K562 (cell line): ENCODE measurements around the gene TSPOAP1. TPM values are rescaled to one million over a fixed set of nuclear protein-coding genes. Genes with fewer than 3 reads are reported as not detected.

Source experiments
- AFF1 ChIP-seq, 2 experiments: fragments of 450-650 bp; IDR thresholded peaks; 2 replicates each; pipeline ENCODE4 v1.6.1; 2018; ENCODE audit warnings: mild to moderate bottlenecking in 2 of 2, low read depth in 1 of 2; ENCODE audit not compliant: partially characterized antibody in 2 of 2
- ARID1B ChIP-seq: fragments of 450-650 bp; IDR thresholded peaks from 2 replicates; pipeline ENCODE4 v1.6.1; 2016; ENCODE audit warnings: antibody characterized with exemption, mild to moderate bottlenecking, inconsistent platforms
- FOXJ2 ChIP-seq: fragments of 200-800 bp; sonication (Bioruptor generic); IDR thresholded peaks from 2 replicates; pipeline ENCODE4 v1.6.1; 2016; ENCODE audit warnings: missing genetic modification characterization, missing compliant biosample characterization
- HNRNPL ChIP-seq: fragments of 200-400 bp; formaldehyde crosslinking; IDR thresholded peaks from 2 replicates; pipeline ENCODE4 v1.6.1; 2017; ENCODE audit warnings: low read depth, mild to moderate bottlenecking, low read length
- KAT7 ChIP-seq: sonication (generic); formaldehyde crosslinking; IDR thresholded peaks from 2 replicates; pipeline ENCODE4 v1.8.0; 2022; ENCODE audit warnings: missing genetic modification reagents, mild to moderate bottlenecking, borderline replicate concordance
- KAT8 ChIP-seq: fragments of 450-650 bp; IDR thresholded peaks from 2 replicates; pipeline ENCODE4 v1.6.1; 2016; ENCODE audit warnings: low read depth, mild to moderate bottlenecking
- L3MBTL2 ChIP-seq: fragments of 450-650 bp; IDR thresholded peaks from 2 replicates; pipeline ENCODE4 v1.6.1; 2016; ENCODE audit warnings: mild to moderate bottlenecking, moderate library complexity
- NR2C2 ChIP-seq, 2 experiments: fragments of 200-800 bp in 1 of 2; sonication (Bioruptor generic) in 1 of 2; sonication (generic) in 1 of 2; formaldehyde crosslinking in 1 of 2; IDR thresholded peaks; 2 replicates each; pipeline versions ENCODE4 v1.6.1 to v1.8.0; 2016 to 2022; ENCODE audit warnings: mild to moderate bottlenecking in 1 of 2, missing compliant biosample characterization in 1 of 2, missing genetic modification characterization in 1 of 2, missing genetic modification reagents in 1 of 2
- RBFOX2 ChIP-seq: fragments of 200-400 bp; formaldehyde crosslinking; IDR thresholded peaks from 2 replicates; pipeline ENCODE4 v1.6.1; 2017; ENCODE audit warnings: low read depth, mild to moderate bottlenecking, low read length, moderate library complexity
- RBM39 ChIP-seq: fragments of 200-400 bp; formaldehyde crosslinking; optimal IDR thresholded peaks from 2 replicates; pipeline ENCODE3; 2018; ENCODE audit warnings: low read depth, low read length
- XRCC4 ChIP-seq: IDR thresholded peaks from one replicate; pipeline ENCODE4 v1.6.1; 2011; ENCODE audit not compliant: insufficient read depth, insufficient read length; ENCODE audit errors: extremely low read depth
- ZBTB11 ChIP-seq, 3 experiments: fragments of 200-800 bp in 1 of 3; fragments of 250-450 bp in 1 of 3; fragments of 450-650 bp in 1 of 3; sonication (Bioruptor Pico) in 1 of 3; sonication (Bioruptor generic) in 1 of 3; formaldehyde crosslinking in 1 of 3; IDR thresholded peaks; 2 replicates each; pipeline versions ENCODE4 v1.6.1 to v1.8.0; 2016 to 2022; ENCODE audit warnings: mild to moderate bottlenecking in 2 of 3, missing genetic modification characterization in 2 of 3, missing compliant biosample characterization in 1 of 3, moderate library complexity in 1 of 3
- ZNF12 ChIP-seq: sonication (generic); formaldehyde crosslinking; IDR thresholded peaks from 2 replicates; pipeline ENCODE4 v1.4.0; 2020; ENCODE audit warnings: mild to moderate bottlenecking, missing genetic modification reagents
- ZNF445 ChIP-seq: fragments of 250-450 bp; sonication (Bioruptor Pico); IDR thresholded peaks from 2 replicates; pipeline ENCODE4 v1.4.0; 2020; ENCODE audit warnings: low read depth, mild to moderate bottlenecking, moderate library complexity
- polyA plus RNA-seq, 8 experiments: library from polyadenylated mRNA; depleted of rRNA in 4 of 8; stranded (reverse) in 5 of 8; unstranded in 3 of 8; fragments of >200 nt; fragmentation: Nextera tagmentation in 2 of 8; fragmentation: Illumina TruSeq in 1 of 8; extraction: Ambion mirVana in 2 of 8; extraction: Trizol in 1 of 8; gene quantifications; 2 replicates each; pipeline versions ENCODE4 v1.2.1 to v1.2.3, GENCODE V29; 2011 to 2014; ENCODE audit warnings: inconsistent platforms in 1 of 8, missing spikeins in 1 of 8
- total RNA-seq, 7 experiments: library from RNA; depleted of rRNA in 6 of 7; stranded (reverse); fragments of >200 nt in 6 of 7; fragmentation: Illumina TruSeq in 2 of 7; extraction: Trizol in 2 of 7; gene quantifications; 2 replicates each; pipeline versions ENCODE4 v1.2.1 to v1.2.3, GENCODE V29; 2011 to 2021; ENCODE audit warnings: low replicate concordance in 1 of 7
- TF ChIP-seq, protein P1 (sequence below): fragments of 450-650 bp; IDR thresholded peaks from 2 replicates; pipeline ENCODE4 v1.6.1; 2017; ENCODE audit warnings: antibody characterized with exemption, mild to moderate bottlenecking

TSPOAP1 gene
- total and polyA plus RNA-seq, 9 of the 15 experiments (the other 6 are each of a cell fraction or from before 2014, with no cell fraction given): 0.87 to 3.9 (median 1.8) TPM; not detected in 2

DNA sequence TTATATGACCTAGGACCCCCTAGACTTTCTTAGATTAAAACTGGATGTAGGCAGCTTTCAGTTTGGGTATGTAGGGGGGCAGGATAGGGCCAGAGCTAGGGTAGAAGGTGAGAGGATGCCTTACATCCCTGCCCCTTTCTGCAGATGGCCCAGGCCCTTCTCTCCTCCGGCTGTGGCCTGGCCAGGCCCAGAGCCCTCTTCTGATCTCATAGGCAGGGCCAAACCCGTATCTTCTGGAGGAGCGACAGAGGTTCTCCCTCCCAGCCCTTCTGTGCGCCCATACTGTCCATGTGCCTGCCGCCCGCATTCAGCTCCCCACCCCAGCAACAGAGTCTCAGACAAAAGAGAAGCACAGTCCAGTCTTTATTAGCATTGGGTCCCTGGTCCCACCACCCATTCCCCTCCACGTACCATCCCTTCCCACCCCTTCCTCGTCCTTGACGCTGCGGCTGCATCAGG is 2.0 kb upstream of the TSPOAP1 start (continued):
- TF ChIP-seq KAT7 (CRISPR knock-in tag): peak; percentile 98; the same call in 1 of the 2 replicates
- no peak for TF ChIP-seq XRCC4
- TF ChIP-seq L3MBTL2: 0 out of 2 replicates have a peak, but pooled peaks have one; percentile 36
- peak; percentile 6 to 19 for TF ChIP-seq AFF1 (IDR thresholded peaks at IDR 0.05; ENCODE audit: low read depth in 1 of 2, partially characterized antibody in 2 of 2)
- TF ChIP-seq RBFOX2: peak; percentile 81
- TF ChIP-seq ARID1B: no peak
- TF ChIP-seq ZNF12 (CRISPR knock-in tag): no peak
- TF ChIP-seq, protein P1, sequence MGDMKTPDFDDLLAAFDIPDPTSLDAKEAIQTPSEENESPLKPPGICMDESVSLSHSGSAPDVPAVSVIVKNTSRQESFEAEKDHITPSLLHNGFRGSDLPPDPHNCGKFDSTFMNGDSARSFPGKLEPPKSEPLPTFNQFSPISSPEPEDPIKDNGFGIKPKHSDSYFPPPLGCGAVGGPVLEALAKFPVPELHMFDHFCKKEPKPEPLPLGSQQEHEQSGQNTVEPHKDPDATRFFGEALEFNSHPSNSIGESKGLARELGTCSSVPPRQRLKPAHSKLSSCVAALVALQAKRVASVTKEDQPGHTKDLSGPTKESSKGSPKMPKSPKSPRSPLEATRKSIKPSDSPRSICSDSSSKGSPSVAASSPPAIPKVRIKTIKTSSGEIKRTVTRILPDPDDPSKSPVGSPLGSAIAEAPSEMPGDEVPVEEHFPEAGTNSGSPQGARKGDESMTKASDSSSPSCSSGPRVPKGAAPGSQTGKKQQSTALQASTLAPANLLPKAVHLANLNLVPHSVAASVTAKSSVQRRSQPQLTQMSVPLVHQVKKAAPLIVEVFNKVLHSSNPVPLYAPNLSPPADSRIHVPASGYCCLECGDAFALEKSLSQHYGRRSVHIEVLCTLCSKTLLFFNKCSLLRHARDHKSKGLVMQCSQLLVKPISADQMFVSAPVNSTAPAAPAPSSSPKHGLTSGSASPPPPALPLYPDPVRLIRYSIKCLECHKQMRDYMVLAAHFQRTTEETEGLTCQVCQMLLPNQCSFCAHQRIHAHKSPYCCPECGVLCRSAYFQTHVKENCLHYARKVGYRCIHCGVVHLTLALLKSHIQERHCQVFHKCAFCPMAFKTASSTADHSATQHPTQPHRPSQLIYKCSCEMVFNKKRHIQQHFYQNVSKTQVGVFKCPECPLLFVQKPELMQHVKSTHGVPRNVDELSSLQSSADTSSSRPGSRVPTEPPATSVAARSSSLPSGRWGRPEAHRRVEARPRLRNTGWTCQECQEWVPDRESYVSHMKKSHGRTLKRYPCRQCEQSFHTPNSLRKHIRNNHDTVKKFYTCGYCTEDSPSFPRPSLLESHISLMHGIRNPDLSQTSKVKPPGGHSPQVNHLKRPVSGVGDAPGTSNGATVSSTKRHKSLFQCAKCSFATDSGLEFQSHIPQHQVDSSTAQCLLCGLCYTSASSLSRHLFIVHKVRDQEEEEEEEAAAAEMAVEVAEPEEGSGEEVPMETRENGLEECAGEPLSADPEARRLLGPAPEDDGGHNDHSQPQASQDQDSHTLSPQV: no peak
- TF ChIP-seq ZNF445: no peak
- TF ChIP-seq KAT8: no peak
- TF ChIP-seq HNRNPL: peak; percentile 69
- peak; percentile 94 for TF ChIP-seq RBM39
- TF ChIP-seq NR2C2 (CRISPR knock-in tag; IDR thresholded peaks at IDR 0.05): peak; percentile 25; the same call in 1 of the 2 replicates
- no peak for TF ChIP-seq NR2C2 (tag; IDR thresholded peaks at IDR 0.05)
- TF ChIP-seq FOXJ2: no peak
- TF ChIP-seq ZBTB11 (CRISPR knock-in tag; IDR thresholded peaks at IDR 0.05): peak in 1 of 3 experiments; percentile 2; a peak in 1 of 6 replicates
